Loucy (cell line): ENCODE data around the gene RNASE13.

ENCODE experiments used
- H2AFZ ChIP-seq: fragments of 200-600 bp; sonication (generic); 2 replicates; pipeline ENCODE4 v1.6.0; 2016; ENCODE audit warnings: antibody characterized with exemption, mild to moderate bottlenecking, low read length, moderate library complexity
- H3F3A ChIP-seq: fragments of 200-600 bp; 2 replicates; pipeline ENCODE4 v1.6.0; 2016; ENCODE audit warnings: antibody characterized with exemption, low read depth, mild to moderate bottlenecking
- H3K27me3 ChIP-seq: fragments of 200-600 bp; sonication (generic); 2 replicates; pipeline ENCODE4 v1.6.1; 2014; ENCODE audit warnings: low read length, mild to moderate bottlenecking; ENCODE audit not compliant: insufficient read depth, poor library complexity, severe bottlenecking
- H3K36me3 ChIP-seq: fragments of 200-600 bp; sonication (generic); 2 replicates; pipeline ENCODE4 v1.6.1; 2016; ENCODE audit warnings: low read length; ENCODE audit not compliant: insufficient read depth
- H3K4me1 ChIP-seq: fragments of 200-600 bp; sonication (generic); 2 replicates; pipeline ENCODE4 v1.5.1; 2014; ENCODE audit warnings: low read length, mild to moderate bottlenecking; ENCODE audit not compliant: insufficient read depth, poor library complexity, severe bottlenecking
- H3K4me2 ChIP-seq: fragments of 200-600 bp; sonication (generic); 2 replicates; pipeline ENCODE4 v1.6.0; 2014; ENCODE audit warnings: antibody characterized with exemption, low read length, low read depth, mild to moderate bottlenecking; ENCODE audit not compliant: poor library complexity, severe bottlenecking
- H3K4me3 ChIP-seq: fragments of 200-600 bp; sonication (generic); 2 replicates; pipeline ENCODE4 v1.5.1; 2014; ENCODE audit warnings: low read length, mild to moderate bottlenecking, mixed read lengths; ENCODE audit not compliant: poor library complexity, severe bottlenecking
- H3K79me2 ChIP-seq: fragments of 200-600 bp; sonication (generic); 2 replicates; pipeline ENCODE4 v1.6.1; 2014; ENCODE audit warnings: low read length; ENCODE audit not compliant: insufficient read depth
- H3K9ac ChIP-seq: fragments of 200-600 bp; sonication (generic); 2 replicates; pipeline ENCODE4 v1.6.0; 2014; ENCODE audit warnings: mild to moderate bottlenecking, low read depth, low read length, moderate library complexity; ENCODE audit not compliant: poor library complexity, severe bottlenecking
- H3K9me2 ChIP-seq: fragments of 200-600 bp; sonication (generic); replicated peaks from 2 replicates; pipeline ENCODE4 v1.6.1; 2016; ENCODE audit warnings: low read depth, low read length, mixed read lengths
- H3K9me3 ChIP-seq: fragments of 200-600 bp; sonication (generic); 2 replicates; pipeline ENCODE4 v1.6.1; 2014; ENCODE audit warnings: mild to moderate bottlenecking, antibody characterized with exemption, low read length, low read depth; ENCODE audit not compliant: insufficient read depth
- H4K20me1 ChIP-seq: fragments of 200-600 bp; sonication (generic); 2 replicates; pipeline ENCODE4 v1.6.0; 2014; ENCODE audit warnings: antibody characterized with exemption, low read length, mild to moderate bottlenecking; ENCODE audit not compliant: insufficient read depth, poor library complexity, severe bottlenecking
- CTCF ChIP-seq: fragments of 200-600 bp; sonication (generic); conservative IDR thresholded peaks from 2 replicates; pipeline ENCODE4 v1.5.1; 2014; ENCODE audit warnings: mild to moderate bottlenecking, antibody characterized with exemption, low read length
- EZH2phosphoT487 ChIP-seq: fragments of 200-600 bp; IDR thresholded peaks from 2 replicates; pipeline ENCODE4 v1.6.1; 2018; ENCODE audit warnings: antibody characterized with exemption, mild to moderate bottlenecking, moderate library complexity, borderline replicate concordance

Gene RNASE13

DNA sequence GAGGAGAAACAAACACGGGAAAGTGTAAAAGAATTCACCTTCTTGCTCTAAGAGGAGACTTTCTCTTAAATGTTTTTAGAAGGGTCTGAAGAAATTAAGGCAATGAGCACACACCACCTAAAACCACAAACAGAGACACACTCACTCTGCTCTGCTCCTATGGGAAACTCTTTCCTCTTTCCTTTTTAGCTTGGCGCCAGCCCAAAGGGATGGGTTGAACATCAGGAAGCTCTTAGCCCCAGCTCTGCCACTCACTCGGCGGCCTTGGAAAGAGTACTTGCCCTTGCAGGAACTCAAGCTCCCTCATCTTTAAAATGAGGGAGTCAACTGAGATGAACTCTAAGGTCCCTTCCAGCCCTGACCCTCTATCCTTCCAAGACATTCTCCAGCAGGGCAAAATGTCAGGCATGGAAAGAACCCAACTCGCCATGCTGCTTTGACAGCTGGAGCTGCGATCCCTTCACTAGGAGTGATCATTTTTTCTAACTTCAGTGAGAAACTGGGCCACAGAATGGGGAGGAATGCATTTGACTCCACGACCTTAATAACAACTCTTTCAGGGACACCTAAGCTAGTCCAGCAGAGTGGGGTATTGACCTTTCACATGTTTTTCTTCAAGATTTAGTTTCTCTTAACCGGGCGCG, 22.0 kb upstream of the RNASE13 start:
- no peak overlapping the region for H3K4me3 ChIP-seq
- no peak for TF ChIP-seq CTCF
- no peak for TF ChIP-seq EZH2phosphoT487
- no peaks in the 10 kb centered on the region for H4K20me1 ChIP-seq
- H3K79me2 ChIP-seq: no peaks in the 10 kb centered on the region
- no peak overlapping the region for H3K4me2 ChIP-seq
- H3K36me3 ChIP-seq: no peaks in the 10 kb centered on the region
- no peak overlapping the region for H2AFZ ChIP-seq
- H3K9me3 ChIP-seq: no peaks in the 10 kb centered on the region
- no peaks in the 10 kb centered on the region for H3K27me3 ChIP-seq
- H3K9me2 ChIP-seq: no peaks in the 10 kb centered on the region
- no peaks in the 10 kb centered on the region for H3F3A ChIP-seq
- H3K9ac ChIP-seq: no peak overlapping the region
- peaks cover 12% of the 10 kb centered on the region for H3K4me1 ChIP-seq

DNA sequence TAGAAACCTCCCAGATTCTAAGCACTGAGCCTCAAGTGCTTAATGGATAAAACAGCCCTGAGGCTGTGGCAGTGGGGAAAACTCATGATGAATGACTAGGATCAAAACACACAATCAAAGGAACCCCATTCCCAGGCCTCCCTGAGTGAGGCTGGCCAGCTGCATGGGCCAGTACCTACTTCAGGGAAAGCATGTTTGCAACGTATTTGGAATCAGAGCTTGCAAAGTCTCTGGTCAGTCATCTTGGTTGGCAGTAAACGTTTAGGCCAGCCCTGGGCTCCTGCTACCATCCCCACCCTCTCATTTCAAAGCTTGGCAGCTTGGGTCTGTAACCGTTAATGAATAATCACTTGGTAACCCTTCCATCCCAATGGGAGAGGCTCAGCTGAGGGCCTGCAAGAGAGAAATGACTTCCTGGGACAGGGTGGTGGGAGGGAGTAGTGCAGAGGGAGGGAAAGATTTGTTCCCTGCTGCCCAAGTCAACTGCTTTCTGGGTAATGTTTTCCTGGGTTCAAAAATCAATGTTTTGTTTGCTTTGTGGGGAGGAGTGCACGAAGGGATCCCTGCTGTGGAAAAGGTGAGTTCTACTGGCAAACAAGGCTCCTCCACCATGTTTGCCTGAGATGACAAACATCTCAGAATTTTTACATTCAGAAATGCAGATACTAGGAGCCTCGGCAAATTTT, 21.0 kb upstream of the RNASE13 start:
- no peak for TF ChIP-seq CTCF
- TF ChIP-seq EZH2phosphoT487: no peak
- Histone ChIP-seq H3K4me2 (no peak overlapping the region), H3K9ac (no peak overlapping the region), H3K4me1 (peaks cover 12% of the 10 kb centered on the region), H3K36me3 (no peaks in the 10 kb centered on the region), H3K9me3 (no peaks in the 10 kb centered on the region), H3K27me3 (no peaks in the 10 kb centered on the region), H3K9me2 (no peaks in the 10 kb centered on the region), H4K20me1 (no peaks in the 10 kb centered on the region), H3K4me3 (no peak overlapping the region), H3F3A (no peaks in the 10 kb centered on the region), H3K79me2 (no peaks in the 10 kb centered on the region), H2AFZ (no peak overlapping the region; the same call in 1 of the 2 replicates)

DNA sequence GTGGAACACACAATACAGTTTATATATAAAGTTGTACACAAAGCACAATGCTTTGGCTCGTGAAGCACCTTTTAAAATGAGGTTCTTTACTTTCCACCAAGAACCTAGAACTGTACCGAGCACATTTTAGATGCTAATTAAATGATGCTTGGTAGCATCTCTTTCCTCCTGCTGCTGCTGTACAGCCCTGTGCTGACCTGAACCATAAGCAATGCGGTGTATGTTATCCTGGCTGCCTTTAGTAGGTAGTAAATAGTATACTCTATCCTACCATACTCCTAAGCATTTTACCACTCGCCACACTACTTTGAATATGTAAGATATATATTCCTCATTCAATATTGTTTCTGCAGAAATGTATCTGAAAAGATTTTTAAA, 20.1 kb upstream of the RNASE13 start:
- no peak overlapping the region for H2AFZ ChIP-seq
- TF ChIP-seq CTCF (no peak), EZH2phosphoT487 (no peak)

More for the DNA sequence above, 20.1 kb upstream of the RNASE13 start:
- no peak overlapping the region for H3K4me2 ChIP-seq
- H4K20me1 ChIP-seq: no peaks in the 10 kb centered on the region
- no peaks in the 10 kb centered on the region for H3K79me2 ChIP-seq
- no peaks in the 10 kb centered on the region for H3F3A ChIP-seq
- H3K27me3 ChIP-seq: no peaks in the 10 kb centered on the region
- no peaks in the 10 kb centered on the region for H3K9me3 ChIP-seq
- no peaks in the 10 kb centered on the region for H3K9me2 ChIP-seq
- H3K36me3 ChIP-seq: no peaks in the 10 kb centered on the region
- no peak overlapping the region for H3K4me3 ChIP-seq
- peaks cover 12% of the 10 kb centered on the region for H3K4me1 ChIP-seq
- peak overlapping the region; percentile 1 for H3K9ac ChIP-seq
